Thyroid gland (tissue), 4 donors: ENCODE data around the gene IFT25.

Experiments
- POLR2A ChIP-seq, 2 donors: fragments of 450-650 bp; IDR thresholded peaks; one replicate each; pipeline ENCODE4 v1.6.1; 2017; ENCODE audit warnings: antibody characterized with exemption in 2 of 2, mild to moderate bottlenecking in 2 of 2, moderate library complexity in 1 of 2
- TF ChIP-seq, protein P1 (sequence below), 6 experiments: fragments of 200-600 bp in 3 of 6; fragments of 450-650 bp in 3 of 6; sonication (generic) in 3 of 6; IDR thresholded peaks; one replicate each; pipeline ENCODE4 v1.5.1; 2016 to 2019; ENCODE audit warnings: antibody characterized with exemption in 6 of 6, mild to moderate bottlenecking in 2 of 6, inconsistent platforms in 1 of 6, moderate library complexity in 1 of 6

DNA sequence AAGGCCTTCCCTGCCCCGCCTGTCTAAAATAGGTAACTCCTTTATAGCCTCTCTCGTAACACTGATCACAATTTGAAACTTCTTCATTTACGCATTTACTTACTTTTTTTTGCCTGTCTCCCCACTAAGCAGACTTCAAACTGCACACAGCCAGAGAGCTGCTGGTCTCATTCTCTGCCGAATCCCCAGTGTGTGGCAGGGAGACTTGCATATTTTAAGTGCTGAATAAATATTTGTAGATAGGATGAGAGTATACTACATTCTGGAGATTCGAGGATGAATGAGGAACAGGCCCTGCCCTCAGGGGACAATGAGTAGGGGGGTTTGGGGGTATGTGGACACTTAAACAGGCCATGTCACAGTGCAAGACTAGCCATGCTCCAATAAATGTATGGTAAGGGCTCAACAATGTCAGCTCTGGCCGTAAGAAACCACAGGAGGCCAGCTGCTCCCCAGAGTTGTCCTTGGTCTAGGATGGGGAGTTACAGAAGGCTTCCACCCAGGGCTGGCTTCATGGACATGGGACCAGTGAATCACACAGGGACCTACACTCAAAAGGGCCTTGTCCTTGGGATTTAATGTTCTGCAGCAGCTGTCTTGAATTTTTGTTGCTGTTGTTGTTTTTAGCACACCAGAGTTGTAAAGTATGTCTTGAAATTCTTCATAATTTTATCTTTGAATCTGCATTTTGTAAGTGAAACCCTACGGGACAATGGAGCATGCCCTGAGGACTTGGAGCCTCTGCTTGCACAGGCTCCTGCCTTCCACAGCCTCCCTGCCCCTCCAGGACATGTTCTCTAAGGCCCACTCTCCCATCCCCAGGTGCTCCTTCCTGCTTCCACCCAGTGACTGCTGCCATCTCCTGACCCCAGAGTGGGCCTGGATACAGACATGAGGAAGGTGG is 43.0 kb downstream of the IFT25 start:
- TF ChIP-seq, protein P1, sequence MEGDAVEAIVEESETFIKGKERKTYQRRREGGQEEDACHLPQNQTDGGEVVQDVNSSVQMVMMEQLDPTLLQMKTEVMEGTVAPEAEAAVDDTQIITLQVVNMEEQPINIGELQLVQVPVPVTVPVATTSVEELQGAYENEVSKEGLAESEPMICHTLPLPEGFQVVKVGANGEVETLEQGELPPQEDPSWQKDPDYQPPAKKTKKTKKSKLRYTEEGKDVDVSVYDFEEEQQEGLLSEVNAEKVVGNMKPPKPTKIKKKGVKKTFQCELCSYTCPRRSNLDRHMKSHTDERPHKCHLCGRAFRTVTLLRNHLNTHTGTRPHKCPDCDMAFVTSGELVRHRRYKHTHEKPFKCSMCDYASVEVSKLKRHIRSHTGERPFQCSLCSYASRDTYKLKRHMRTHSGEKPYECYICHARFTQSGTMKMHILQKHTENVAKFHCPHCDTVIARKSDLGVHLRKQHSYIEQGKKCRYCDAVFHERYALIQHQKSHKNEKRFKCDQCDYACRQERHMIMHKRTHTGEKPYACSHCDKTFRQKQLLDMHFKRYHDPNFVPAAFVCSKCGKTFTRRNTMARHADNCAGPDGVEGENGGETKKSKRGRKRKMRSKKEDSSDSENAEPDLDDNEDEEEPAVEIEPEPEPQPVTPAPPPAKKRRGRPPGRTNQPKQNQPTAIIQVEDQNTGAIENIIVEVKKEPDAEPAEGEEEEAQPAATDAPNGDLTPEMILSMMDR (IDR thresholded peaks at IDR 0.05), result no peak
- no peak for TF ChIP-seq POLR2A (IDR thresholded peaks at IDR 0.05)
